HG03354 (cell line): Measurements from ENCODE around the gene PKNOX2.

ENCODE experiments used
- ATAC-seq: cut with Tn5 transposase; IDR thresholded peaks from one replicate; pipeline ENCODE4 v1.9.1; 2021; ENCODE audit warnings: mild to moderate bottlenecking; ENCODE audit not compliant: unreplicated experiment, poor library complexity, severe bottlenecking

PKNOX2 gene

GRCh38 chr11:125388611-125389010 is 224.1 kb downstream of the PKNOX2 start:
- ATAC-seq: no peak

- no peak for ATAC-seq
Measured at GRCh38 chr11:125389339-125390166, 225.0 kb downstream of the PKNOX2 start.

GRCh38 chr11:125390946-125391345 is 226.4 kb downstream of the PKNOX2 start:
- ATAC-seq: no peak

- ATAC-seq: no peak
Measured at GRCh38 chr11:125393331-125393730, 228.8 kb downstream of the PKNOX2 start.

- no peak for ATAC-seq
Measured at GRCh38 chr11:125394296-125394695, 229.7 kb downstream of the PKNOX2 start.

GRCh38 chr11:125397421-125397820 is 232.9 kb downstream of the PKNOX2 start:
- ATAC-seq: no peak

GRCh38 chr11:125398475-125398874 is 233.9 kb downstream of the PKNOX2 start:
- no peak for ATAC-seq

GRCh38 chr11:125398994-125399640 is 234.6 kb downstream of the PKNOX2 start:
- ATAC-seq: no peak

GRCh38 chr11:125399945-125400344 is 235.4 kb downstream of the PKNOX2 start:
- ATAC-seq: no peak

GRCh38 chr11:125401235-125401634 is 236.7 kb downstream of the PKNOX2 start:
- ATAC-seq: no peak

GRCh38 chr11:125401746-125402145 is 237.2 kb downstream of the PKNOX2 start:
- no peak for ATAC-seq

GRCh38 chr11:125402435-125402834 is 237.9 kb downstream of the PKNOX2 start:
- no peak for ATAC-seq

GRCh38 chr11:125404157-125404810 is 239.7 kb downstream of the PKNOX2 start:
- no peak for ATAC-seq

GRCh38 chr11:125404811-125405790 is 240.6 kb downstream of the PKNOX2 start:
- ATAC-seq: peak; percentile 96

GRCh38 chr11:125407046-125407445 is 242.5 kb downstream of the PKNOX2 start:
- no peak for ATAC-seq

- ATAC-seq: no peak
Measured at GRCh38 chr11:125408311-125408711, 243.8 kb downstream of the PKNOX2 start.

- no peak for ATAC-seq
Measured at GRCh38 chr11:125410091-125410490, 245.5 kb downstream of the PKNOX2 start.

GRCh38 chr11:125412177-125412496 is 247.6 kb downstream of the PKNOX2 start:
- no peak for ATAC-seq

- ATAC-seq: no peak
Measured at GRCh38 chr11:125412509-125412908, 248.0 kb downstream of the PKNOX2 start.

- no peak for ATAC-seq
Measured at GRCh38 chr11:125413226-125413625, 248.7 kb downstream of the PKNOX2 start.
